BE2C (cell line): ENCODE measurements around the gene RHBDL1.

Experiments used
- DNase-seq: peaks from one replicate; pipeline ENCODE4 v3.0.0-alpha.2; 2020
- H3K27me3 ChIP-seq: fragments of 250-450 bp; sonication (Bioruptor Pico); 2 replicates; pipeline ENCODE4 v1.5.1; 2020; ENCODE audit warnings: mild to moderate bottlenecking
- H3K36me3 ChIP-seq: fragments of 250-450 bp; sonication (Bioruptor Pico); 2 replicates; pipeline ENCODE4 v1.5.1; 2020; ENCODE audit warnings: mild to moderate bottlenecking
- H3K4me1 ChIP-seq: fragments of 250-450 bp; sonication (Bioruptor Pico); 2 replicates; pipeline ENCODE4 v1.5.1; 2020
- H3K4me3 ChIP-seq: 2 replicates; pipeline ENCODE4 v1.5.1; 2011; ENCODE audit warnings: low read depth, low read length
- H3K9me3 ChIP-seq: fragments of 250-450 bp; sonication (Bioruptor Pico); 2 replicates; pipeline ENCODE4 v1.5.1; 2020
- TF ChIP-seq, protein P1 (sequence below): IDR thresholded peaks from 2 replicates; pipeline ENCODE4 v1.5.1; 2012; ENCODE audit warnings: mild to moderate bottlenecking, low read depth, low read length

The RHBDL1 gene

DNA sequence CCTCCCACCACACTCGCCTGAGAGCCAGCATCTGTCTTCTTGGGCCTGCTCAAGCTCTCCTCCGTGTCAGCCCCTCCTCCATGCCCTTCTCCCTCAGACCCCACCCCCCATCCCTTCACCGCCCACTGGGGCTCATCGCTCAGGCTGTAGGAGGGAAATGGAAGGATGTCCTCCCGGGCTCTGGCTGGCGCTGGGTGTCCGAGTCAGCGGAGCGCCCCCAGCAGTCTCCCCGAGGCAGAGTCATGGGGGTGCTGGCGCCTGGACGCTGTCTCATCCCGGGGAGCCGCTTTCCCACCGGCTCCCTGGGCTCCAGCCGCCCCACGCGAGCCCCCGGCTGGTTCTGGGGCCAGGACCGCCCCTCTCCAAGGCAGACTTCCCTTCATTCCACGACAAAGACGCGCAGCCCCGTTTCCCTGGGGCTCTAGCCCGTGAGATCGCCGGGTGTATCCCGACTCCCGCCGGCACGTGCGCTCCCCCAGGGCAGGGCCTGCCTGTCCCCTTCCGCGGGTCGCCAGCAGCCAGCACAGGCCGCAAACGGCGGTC, 45.0 kb downstream of the RHBDL1 start:
- peak; percentile 89 for DNase-seq
- TF ChIP-seq, protein P1, sequence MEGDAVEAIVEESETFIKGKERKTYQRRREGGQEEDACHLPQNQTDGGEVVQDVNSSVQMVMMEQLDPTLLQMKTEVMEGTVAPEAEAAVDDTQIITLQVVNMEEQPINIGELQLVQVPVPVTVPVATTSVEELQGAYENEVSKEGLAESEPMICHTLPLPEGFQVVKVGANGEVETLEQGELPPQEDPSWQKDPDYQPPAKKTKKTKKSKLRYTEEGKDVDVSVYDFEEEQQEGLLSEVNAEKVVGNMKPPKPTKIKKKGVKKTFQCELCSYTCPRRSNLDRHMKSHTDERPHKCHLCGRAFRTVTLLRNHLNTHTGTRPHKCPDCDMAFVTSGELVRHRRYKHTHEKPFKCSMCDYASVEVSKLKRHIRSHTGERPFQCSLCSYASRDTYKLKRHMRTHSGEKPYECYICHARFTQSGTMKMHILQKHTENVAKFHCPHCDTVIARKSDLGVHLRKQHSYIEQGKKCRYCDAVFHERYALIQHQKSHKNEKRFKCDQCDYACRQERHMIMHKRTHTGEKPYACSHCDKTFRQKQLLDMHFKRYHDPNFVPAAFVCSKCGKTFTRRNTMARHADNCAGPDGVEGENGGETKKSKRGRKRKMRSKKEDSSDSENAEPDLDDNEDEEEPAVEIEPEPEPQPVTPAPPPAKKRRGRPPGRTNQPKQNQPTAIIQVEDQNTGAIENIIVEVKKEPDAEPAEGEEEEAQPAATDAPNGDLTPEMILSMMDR, result 0 out of 2 replicates have a peak, but pooled peaks have one; percentile 7
- H3K9me3 ChIP-seq, result no peaks in the 10 kb centered on the region
- H3K36me3 ChIP-seq, result peaks cover 23% of the 10 kb centered on the region
- H3K4me1 ChIP-seq, result peaks cover 17% of the 10 kb centered on the region
- H3K4me3 ChIP-seq, result peak overlapping the region; percentile 79
- H3K27me3 ChIP-seq, result no peaks in the 10 kb centered on the region

DNA sequence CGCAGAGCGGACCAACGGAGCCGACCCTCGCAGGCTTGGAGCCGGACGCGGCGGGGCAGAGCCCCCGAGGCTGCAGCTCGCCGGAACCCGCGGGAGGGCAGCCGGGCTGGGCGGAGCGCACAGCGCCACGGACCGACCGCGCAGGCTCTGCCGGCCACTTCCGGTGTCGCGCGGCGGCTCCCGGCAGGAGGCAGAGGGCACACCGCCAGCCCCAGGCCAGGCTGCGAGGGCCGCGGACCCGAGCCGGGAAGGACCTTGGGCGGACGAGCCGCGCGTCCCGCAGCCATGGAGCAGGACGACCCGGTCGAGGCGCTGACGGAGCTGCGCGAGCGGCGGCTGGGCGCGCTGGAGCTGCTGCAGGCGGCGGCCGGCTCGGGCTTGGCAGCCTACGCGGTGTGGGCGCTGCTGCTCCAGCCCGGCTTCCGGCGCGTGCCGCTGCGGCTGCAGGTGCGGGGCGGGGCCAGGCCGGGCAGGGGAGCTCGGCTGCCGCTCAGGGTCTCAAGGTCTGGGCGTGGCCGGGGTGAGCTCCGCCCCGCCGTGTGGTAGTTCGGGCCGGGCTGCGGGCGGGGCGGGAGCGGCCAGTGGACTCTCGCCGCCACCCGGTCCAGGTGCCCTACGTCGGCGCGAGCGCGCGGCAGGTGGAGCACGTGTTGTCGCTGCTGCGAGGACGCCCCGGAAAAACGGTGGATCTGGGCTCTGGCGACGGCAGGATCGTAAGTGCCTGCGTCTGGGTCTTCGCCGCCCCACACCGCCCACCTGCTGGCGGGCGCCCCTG, 45.7 kb downstream of the RHBDL1 start, which contains the start of gene ANTKMT:
Gene ANTKMT, plus strand, starts transcription at position 157 of the 775 bp plus-strand sequence. Its CDS starts 129 bp downstream, at position 286.
- H3K4me1 ChIP-seq, result peaks cover 20% of the 10 kb centered on the region
- DNase-seq, result peak; percentile 93
- H3K36me3 ChIP-seq, result peaks cover 23% of the 10 kb centered on the region

DNA sequence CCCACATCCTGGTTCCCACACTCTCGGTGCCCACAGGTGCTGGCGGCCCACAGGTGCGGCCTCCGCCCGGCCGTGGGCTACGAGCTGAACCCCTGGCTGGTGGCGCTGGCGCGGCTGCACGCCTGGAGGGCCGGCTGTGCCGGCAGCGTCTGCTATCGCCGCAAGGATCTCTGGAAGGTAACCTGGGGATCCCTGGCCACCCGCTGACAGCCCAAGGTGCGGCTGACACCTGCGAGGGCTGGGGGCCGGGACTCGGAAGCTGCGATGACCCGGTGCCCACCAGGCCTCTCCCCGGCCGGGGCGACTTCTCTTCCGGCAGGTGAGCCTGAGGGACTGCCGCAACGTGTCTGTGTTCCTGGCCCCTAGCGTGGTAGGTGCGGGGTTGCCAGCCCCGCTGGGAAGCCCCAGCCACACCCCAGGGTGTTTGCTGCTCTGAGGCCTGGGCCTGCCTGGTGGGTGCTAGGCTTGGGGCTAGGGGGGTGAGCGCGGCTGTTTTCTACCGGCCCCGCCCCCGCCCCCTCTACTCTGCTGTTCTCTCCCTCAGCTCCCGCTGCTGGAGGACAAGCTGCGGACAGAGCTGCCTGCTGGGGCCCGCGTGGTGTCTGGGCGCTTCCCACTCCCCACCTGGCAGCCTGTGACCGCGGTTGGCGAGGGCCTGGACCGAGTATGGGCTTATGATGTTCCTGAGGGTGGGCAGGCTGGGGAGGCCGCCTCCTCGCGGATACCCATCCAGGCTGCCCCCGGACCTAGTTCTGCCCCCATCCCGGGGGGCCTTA, 46.5 kb downstream of the RHBDL1 start:
- Histone ChIP-seq H3K4me1 (peaks cover 18% of the 10 kb centered on the region), H3K27me3 (no peaks in the 10 kb centered on the region), H3K4me3 (peak overlapping the region; percentile 79), H3K36me3 (peaks cover 19% of the 10 kb centered on the region; the same call in 1 of the 2 replicates), H3K9me3 (no peaks in the 10 kb centered on the region)
- TF ChIP-seq, protein P1, result no peak
- no peak for DNase-seq

More for the DNA sequence above, 45.7 kb downstream of the RHBDL1 start, which contains the start of gene ANTKMT:
- H3K4me3 ChIP-seq, result peak within 1 kb of the TSS; percentile 79
- no peaks in the 10 kb centered on the region for H3K27me3 ChIP-seq
- TF ChIP-seq, protein P1, result no peak
- H3K9me3 ChIP-seq, result no peaks in the 10 kb centered on the region

DNA sequence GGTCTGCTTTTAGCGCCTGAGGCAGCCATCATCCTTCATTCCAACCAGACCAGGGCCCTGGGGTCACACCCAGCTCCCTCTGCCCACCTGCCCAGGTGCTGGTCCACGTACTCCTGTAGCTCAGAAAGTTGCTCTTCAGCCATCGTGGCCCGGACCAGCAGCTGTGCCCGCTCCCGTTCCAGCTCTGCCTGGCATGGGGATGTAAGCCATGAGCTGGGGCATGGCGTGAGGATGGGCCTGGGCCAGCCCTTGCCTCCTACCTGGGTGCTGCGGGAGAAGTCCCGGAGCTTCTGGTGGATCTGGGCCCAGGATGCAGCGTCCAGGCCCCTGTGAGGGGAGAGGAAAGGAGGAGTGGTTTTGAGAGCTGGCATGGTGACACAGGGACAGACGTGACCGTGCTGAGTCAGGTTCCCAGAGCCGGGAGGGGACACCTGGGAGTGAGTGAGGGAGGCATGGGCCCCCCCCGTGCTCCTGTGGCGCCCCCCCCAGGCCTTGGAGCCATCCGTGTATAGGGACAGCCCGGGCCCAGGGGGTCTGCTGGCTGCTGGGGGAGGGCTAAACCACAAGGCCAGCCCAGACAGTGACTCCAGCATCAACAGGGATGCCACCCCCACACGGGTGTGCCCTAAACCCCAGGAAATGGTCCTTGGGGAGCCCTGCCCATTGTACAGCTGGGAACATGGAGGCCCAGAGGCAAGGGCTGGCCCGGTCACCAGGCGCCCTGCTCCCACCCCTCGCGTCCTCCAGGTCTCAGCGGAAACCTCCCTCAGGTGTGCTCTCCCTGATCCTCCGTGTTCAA, 47.6 kb downstream of the RHBDL1 start:
- Histone ChIP-seq H3K36me3 (peaks cover 18% of the 10 kb centered on the region; the same call in 1 of the 2 replicates), H3K9me3 (no peaks in the 10 kb centered on the region), H3K27me3 (no peaks in the 10 kb centered on the region), H3K4me1 (peaks cover 17% of the 10 kb centered on the region), H3K4me3 (no peak overlapping the region)
- TF ChIP-seq, protein P1, result no peak
- no peak for DNase-seq

DNA sequence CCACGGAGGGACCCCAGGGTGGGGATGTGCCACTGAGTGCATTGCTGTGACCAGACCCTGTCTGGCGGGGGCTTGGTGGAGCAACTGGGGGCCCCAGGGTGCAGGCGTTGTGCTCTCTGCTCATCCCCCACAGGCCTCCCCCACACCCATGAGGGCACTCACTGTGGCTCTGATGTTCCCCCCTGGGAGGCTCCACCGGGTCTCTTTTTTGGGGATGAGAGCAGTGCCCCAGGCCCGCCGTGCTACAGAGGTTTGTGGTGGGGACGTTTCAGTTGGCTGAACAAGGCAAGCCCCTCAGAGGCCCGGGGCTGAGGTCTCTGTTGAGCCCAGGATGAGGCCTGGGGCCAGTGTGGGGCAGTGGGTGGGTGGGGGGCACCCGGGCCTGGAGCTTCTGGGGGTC, 48.2 kb downstream of the RHBDL1 start:
- H3K36me3 ChIP-seq, result peaks cover 18% of the 10 kb centered on the region; the same call in 1 of the 2 replicates
- no peaks in the 10 kb centered on the region for H3K9me3 ChIP-seq
- no peak for DNase-seq
- TF ChIP-seq, protein P1, result no peak
- H3K4me3 ChIP-seq, result no peak overlapping the region
- no peaks in the 10 kb centered on the region for H3K27me3 ChIP-seq
- H3K4me1 ChIP-seq, result peaks cover 17% of the 10 kb centered on the region
